ENCODE data around the gene CCR7.

GRCh38 chr17:40509626-40510327 is 55.5 kb downstream of the CCR7 start:
- no peak for TF ChIP-seq CTCF (IDR thresholded peaks at IDR 0.05)
- no peak for TF ChIP-seq POLR2A (IDR thresholded peaks at IDR 0.05)
